ENCODE results near the gene RFXANK. TPM values are rescaled to one million over a fixed set of nuclear protein-coding genes. Genes with fewer than 3 reads are reported as not detected.

The RFXANK gene, protein sequence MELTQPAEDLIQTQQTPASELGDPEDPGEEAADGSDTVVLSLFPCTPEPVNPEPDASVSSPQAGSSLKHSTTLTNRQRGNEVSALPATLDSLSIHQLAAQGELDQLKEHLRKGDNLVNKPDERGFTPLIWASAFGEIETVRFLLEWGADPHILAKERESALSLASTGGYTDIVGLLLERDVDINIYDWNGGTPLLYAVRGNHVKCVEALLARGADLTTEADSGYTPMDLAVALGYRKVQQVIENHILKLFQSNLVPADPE
- total RNA-seq: 77.9 and 80.7 TPM in 2 replicates
- total RNA-seq (2013): 92.1 TPM
- 100 and 101 TPM in 2 replicates for polyA plus RNA-seq
- 87.5 and 89.3 TPM in 2 replicates for polyA minus RNA-seq

DNA sequence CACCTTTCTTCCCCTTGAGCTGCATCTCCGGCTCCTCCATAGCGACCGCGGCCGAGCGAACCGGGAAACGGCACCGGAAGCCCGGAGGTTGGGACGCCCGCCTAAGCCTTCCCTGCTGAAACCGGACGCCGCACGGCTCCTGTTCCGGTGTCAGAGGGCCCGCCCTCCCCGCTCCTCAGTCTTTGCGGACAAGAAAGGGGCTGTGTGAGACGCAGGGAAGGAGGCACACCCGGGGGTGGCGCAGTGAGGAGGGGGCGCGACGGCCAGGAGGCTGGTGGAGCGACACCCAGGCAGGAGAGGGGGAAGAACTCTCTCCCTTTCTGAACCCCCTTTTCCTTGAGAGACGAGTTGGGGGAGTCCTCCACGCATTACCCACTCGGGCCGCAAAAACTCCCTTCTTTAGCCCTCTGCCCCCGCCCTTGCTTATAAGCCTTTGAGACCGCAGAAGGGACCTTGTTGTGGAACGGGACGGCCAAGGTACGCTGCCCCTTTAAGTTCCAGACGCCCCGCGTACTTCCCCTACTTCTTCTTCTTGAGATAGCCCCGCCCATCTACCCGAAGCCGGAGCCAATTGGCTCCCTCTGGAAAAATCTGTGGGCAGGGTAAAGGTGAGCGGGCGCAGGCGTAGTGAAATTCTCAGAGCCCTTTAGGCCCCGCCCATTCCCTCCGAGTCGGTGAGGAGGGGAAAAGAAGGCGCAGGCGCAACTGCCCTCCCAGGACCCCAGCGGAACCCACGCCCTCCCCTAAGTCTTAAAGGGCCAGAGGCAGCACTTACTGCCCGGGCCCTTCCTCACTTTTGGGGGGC, at the start of gene RFXANK, which contains the start of gene BORCS8:
Gene RFXANK, plus strand, starts transcription at position 181 of the 805 bp plus-strand sequence. CDS start 1,689 bp downstream, outside the sequence.
Gene BORCS8, minus strand, starts transcription at position 75 of the 805 bp plus-strand sequence. Its CDS starts 35 bp downstream, at position 40.
- WGBS (ENCODE audit: insufficient coverage): 0% methylated on average over 41 of the region's 53 CpGs
- peak within 1 kb of the TSS; percentile 69 to 99 (median 93) for H3K4me3 ChIP-seq (ENCODE audit: control extremely low read depth in 1 of 5, extremely low read depth in 1 of 5, insufficient read depth in 1 of 5, low read depth in 2 of 5, low read length in 4 of 5)
- peak within 1 kb of the TSS; percentile 87 for H3K4me2 ChIP-seq (replicated peaks; ENCODE audit: low read depth, low read length, poor library complexity, severe bottlenecking)
- H3K9me3 ChIP-seq (ENCODE audit: control extremely low read depth in 1 of 3, control insufficient read depth in 2 of 3, insufficient read depth in 1 of 3, low read length in 2 of 3): no peaks in the 10 kb centered on the region
- peaks cover 57% of the 10 kb centered on the region for H3K79me2 ChIP-seq (ENCODE audit: control insufficient read depth, insufficient read depth, low read length)
- Mint-ChIP-seq H3K27ac (peak within 1 kb of the TSS; percentile 98), H3K9me3 (ENCODE audit: insufficient read depth) (no peaks in the 10 kb centered on the region), H3K27me3 (no peaks in the 10 kb centered on the region), H3K4me3 (peak within 1 kb of the TSS; percentile 97), H3K4me1 (peaks cover 48% of the 10 kb centered on the region)
- ATAC-seq (ENCODE audit: low read depth): peak; percentile 90
- peaks cover 13% of the 10 kb centered on the region for H4K20me1 ChIP-seq (ENCODE audit: control insufficient read depth, insufficient read depth, low read length, poor library complexity, severe bottlenecking)
- H3K9ac ChIP-seq (ENCODE audit: low read length): peak within 1 kb of the TSS; percentile 98
- intact Hi-C loops (cut with micrococcal nuclease): loop anchor here (1.0 to 5.0 kb wide), 8 partner anchors 11 to 540 kb away; partner anchors contain the start of genes ARMC6, GATAD2A, MAU2 and NR2C2AP
- H3K4me1 ChIP-seq (ENCODE audit: control insufficient read depth in 2 of 2, insufficient read depth in 2 of 2, low read length in 2 of 2): peaks cover 28 to 42% of the 10 kb centered on the region in 2 donors
- H3K27ac ChIP-seq (ENCODE audit: low read length in 2 of 2): peak within 1 kb of the TSS; percentile 99 to 100
- peaks cover 0 to 6% of the 10 kb centered on the region in 2 experiments for H3K36me3 ChIP-seq (replicated peaks in 1 of 2; ENCODE audit: control extremely low read depth in 1 of 2, control insufficient read depth in 1 of 2, extremely low read depth in 1 of 2, insufficient read depth in 2 of 2, low read length in 1 of 2)
- ChIA-PET POLR2A (interaction anchor here (0.6 to 2.6 kb wide), 6 partner anchors 11 to 1787 kb away, joined by 3 to 14 read pairs (median 4); partner anchors contain the start of genes MAU2, NR2C2AP and SLC25A42), CTCF (interaction anchor here (0.5 to 1.3 kb wide), 8 partner anchors 10 to 57 kb away, joined by 3 to 4 read pairs (median 3); partner anchors contain the start of gene NR2C2AP)
- DNase-seq: peak; percentile 99
- TF ChIP-seq, protein P1, sequence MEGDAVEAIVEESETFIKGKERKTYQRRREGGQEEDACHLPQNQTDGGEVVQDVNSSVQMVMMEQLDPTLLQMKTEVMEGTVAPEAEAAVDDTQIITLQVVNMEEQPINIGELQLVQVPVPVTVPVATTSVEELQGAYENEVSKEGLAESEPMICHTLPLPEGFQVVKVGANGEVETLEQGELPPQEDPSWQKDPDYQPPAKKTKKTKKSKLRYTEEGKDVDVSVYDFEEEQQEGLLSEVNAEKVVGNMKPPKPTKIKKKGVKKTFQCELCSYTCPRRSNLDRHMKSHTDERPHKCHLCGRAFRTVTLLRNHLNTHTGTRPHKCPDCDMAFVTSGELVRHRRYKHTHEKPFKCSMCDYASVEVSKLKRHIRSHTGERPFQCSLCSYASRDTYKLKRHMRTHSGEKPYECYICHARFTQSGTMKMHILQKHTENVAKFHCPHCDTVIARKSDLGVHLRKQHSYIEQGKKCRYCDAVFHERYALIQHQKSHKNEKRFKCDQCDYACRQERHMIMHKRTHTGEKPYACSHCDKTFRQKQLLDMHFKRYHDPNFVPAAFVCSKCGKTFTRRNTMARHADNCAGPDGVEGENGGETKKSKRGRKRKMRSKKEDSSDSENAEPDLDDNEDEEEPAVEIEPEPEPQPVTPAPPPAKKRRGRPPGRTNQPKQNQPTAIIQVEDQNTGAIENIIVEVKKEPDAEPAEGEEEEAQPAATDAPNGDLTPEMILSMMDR (IDR thresholded peaks at IDR 0.05): no peak
- no peak for TF ChIP-seq EZH2 (IDR thresholded peaks at IDR 0.05; ENCODE audit: borderline replicate concordance, insufficient read depth, low read depth, low read length, poor library complexity, severe bottlenecking)
- peak within 1 kb of the TSS; percentile 94 for H2AFZ ChIP-seq (ENCODE audit: insufficient read depth, low read depth, low read length, poor library complexity, severe bottlenecking)
- H3K27me3 ChIP-seq (replicated peaks in 1 of 4; ENCODE audit: control extremely low read depth in 1 of 4, control insufficient read depth in 3 of 4, insufficient read depth in 4 of 4, low read length in 3 of 4): no peaks in the 10 kb centered on the region

All from B cell (primary cell).